HL-60 (cell line): ENCODE data around the gene STS.

Experiments
- DNase-seq, 2 experiments: peaks; one replicate each; pipeline ENCODE4 v3.0.0-alpha.2; 2010 to 2020; ENCODE audit warnings: low read depth in 1 of 2, low spot score in 1 of 2
- H3K27ac ChIP-seq: fragments of 250-450 bp; sonication (Bioruptor Pico); replicated peaks from 2 replicates; pipeline ENCODE4 v1.5.1; 2020; ENCODE audit warnings: mild to moderate bottlenecking, moderate library complexity
- H3K27me3 ChIP-seq: fragments of 250-450 bp; sonication (Bioruptor Pico); 2 replicates; pipeline ENCODE4 v1.5.1; 2021; ENCODE audit warnings: mild to moderate bottlenecking, moderate library complexity; ENCODE audit not compliant: insufficient read depth, poor library complexity, severe bottlenecking
- H3K4me3 ChIP-seq: replicated peaks from 2 replicates; pipeline ENCODE4 v1.5.1; 2011; ENCODE audit warnings: mild to moderate bottlenecking, control low read depth, low read length; ENCODE audit not compliant: insufficient read depth
- CTCF ChIP-seq: IDR thresholded peaks from one replicate; pipeline ENCODE4 v1.5.1; 2011; ENCODE audit warnings: low read length, control low read depth, inconsistent platforms; ENCODE audit not compliant: insufficient read depth
- GABPA ChIP-seq: IDR thresholded peaks from 2 replicates; pipeline ENCODE4 v1.6.1; 2012; ENCODE audit warnings: low read depth
- POLR2AphosphoS5 ChIP-seq: IDR thresholded peaks from 2 replicates; pipeline ENCODE4 v1.6.1; 2012; ENCODE audit warnings: low read depth
- REST ChIP-seq: IDR thresholded peaks from 2 replicates; pipeline ENCODE4 v1.6.1; 2012; ENCODE audit warnings: low read depth; ENCODE audit not compliant: insufficient replicate concordance
- SPI1 ChIP-seq: IDR thresholded peaks from 2 replicates; pipeline ENCODE4 v1.6.1; 2012; ENCODE audit warnings: low read depth, mild to moderate bottlenecking, borderline replicate concordance

The STS gene

GRCh38 chrX:7188672-7189071, 41.2 kb downstream of the STS start:
- Histone ChIP-seq H3K27ac (no peak overlapping the region), H3K4me3 (no peak overlapping the region), H3K27me3 (no peaks in the 10 kb centered on the region)
- TF ChIP-seq SPI1 (no peak), CTCF (no peak), POLR2AphosphoS5 (no peak), REST (no peak), GABPA (no peak)
- DNase-seq = no peak

GRCh38 chrX:7190157-7190556, 42.6 kb downstream of the STS start:
- DNase-seq = no peak
- Histone ChIP-seq H3K4me3 (no peak overlapping the region), H3K27ac (no peak overlapping the region), H3K27me3 (no peaks in the 10 kb centered on the region)
- TF ChIP-seq GABPA (no peak), POLR2AphosphoS5 (no peak), SPI1 (no peak), REST (no peak), CTCF (no peak)

- no peak for DNase-seq
- TF ChIP-seq REST (no peak), GABPA (no peak), CTCF (no peak), POLR2AphosphoS5 (no peak), SPI1 (no peak)
- H3K27ac ChIP-seq = no peak overlapping the region
- no peaks in the 10 kb centered on the region for H3K27me3 ChIP-seq
- H3K4me3 ChIP-seq = no peak overlapping the region
These were observed 44.2 kb downstream of the STS start for GRCh38 chrX:7191681-7192110.
